Muscle layer of duodenum (tissue), 2 donors: Measurements from ENCODE around the gene PNPLA2.

Source experiments
- H3K27ac ChIP-seq: one replicate; pipeline ENCODE4 v1.7.0; 2013; ENCODE audit warnings: mild to moderate bottlenecking, low read length
- H3K27me3 ChIP-seq: one replicate; pipeline ENCODE4 v1.7.0; 2013; ENCODE audit warnings: low read depth, mild to moderate bottlenecking, control low read depth, low read length
- H3K36me3 ChIP-seq, 2 donors: one replicate each; pipeline ENCODE4 v1.7.0; 2013; ENCODE audit warnings: low read length in 2 of 2, control low read depth in 1 of 2, mild to moderate bottlenecking in 1 of 2; ENCODE audit not compliant: insufficient read depth in 2 of 2, control insufficient read depth in 1 of 2
- H3K4me1 ChIP-seq, 2 donors: one replicate each; pipeline ENCODE4 v1.7.0; 2013; ENCODE audit warnings: low read length in 2 of 2, mild to moderate bottlenecking in 2 of 2, control low read depth in 1 of 2, moderate library complexity in 1 of 2; ENCODE audit not compliant: insufficient read depth in 2 of 2, control insufficient read depth in 1 of 2
- H3K4me3 ChIP-seq, 2 donors: one replicate each; pipeline ENCODE4 v1.7.0; 2013; ENCODE audit warnings: low read length in 2 of 2, low read depth in 1 of 2, mild to moderate bottlenecking in 1 of 2
- H3K9me3 ChIP-seq, 2 donors: one replicate each; pipeline ENCODE4 v1.7.0; 2013; ENCODE audit warnings: low read length in 2 of 2, control low read depth in 1 of 2, mild to moderate bottlenecking in 1 of 2; ENCODE audit not compliant: control insufficient read depth in 1 of 2
- donor health status: healthy.

The PNPLA2 gene

DNA sequence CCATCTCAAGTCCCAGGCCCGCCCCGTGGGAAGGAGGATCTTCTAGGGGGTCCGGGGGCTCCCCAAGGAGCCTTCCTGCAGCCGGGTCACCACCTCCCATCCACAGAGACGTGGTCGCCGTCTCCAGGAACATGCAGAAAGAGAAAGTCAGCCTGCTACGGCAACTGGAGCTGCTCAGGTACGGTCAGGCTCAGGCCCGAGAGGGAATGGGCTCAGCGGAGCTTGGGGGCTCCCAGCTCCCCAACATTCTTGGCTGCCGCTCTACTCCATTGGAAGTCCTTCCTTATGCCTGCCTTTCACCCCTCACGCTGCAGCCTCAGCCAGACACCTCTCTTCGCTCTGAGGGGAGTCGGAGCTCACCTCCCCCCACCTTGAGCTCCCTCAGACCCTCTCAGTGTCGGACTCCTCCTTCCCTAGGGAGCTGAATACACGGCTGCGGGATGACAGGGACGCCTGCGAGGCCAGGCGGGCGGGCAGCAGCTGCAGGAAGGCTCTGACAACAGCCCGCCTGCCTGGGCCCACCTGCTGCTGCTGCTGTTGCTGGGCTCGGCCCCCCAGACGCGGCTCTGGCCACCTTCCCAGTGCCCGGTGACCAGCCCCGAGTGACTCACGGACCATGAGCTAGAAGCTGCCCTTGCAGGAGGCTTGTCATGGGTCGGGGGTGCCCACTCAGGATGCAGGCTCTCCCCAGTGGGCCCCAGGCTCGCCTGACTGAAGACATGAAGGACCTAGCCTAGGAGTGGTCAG lies 12.6 kb downstream of the PNPLA2 start:
- Histone ChIP-seq H3K27ac (no peak overlapping the region), H3K4me1 (peaks cover 0 to 75% of the 10 kb centered on the region in 2 donors), H3K4me3 (peak overlapping the region in 1 of 2 donors; percentile 58), H3K27me3 (no peaks in the 10 kb centered on the region), H3K36me3 (peaks cover 0 to 2% of the 10 kb centered on the region in 2 donors), H3K9me3 (no peaks in the 10 kb centered on the region)

DNA sequence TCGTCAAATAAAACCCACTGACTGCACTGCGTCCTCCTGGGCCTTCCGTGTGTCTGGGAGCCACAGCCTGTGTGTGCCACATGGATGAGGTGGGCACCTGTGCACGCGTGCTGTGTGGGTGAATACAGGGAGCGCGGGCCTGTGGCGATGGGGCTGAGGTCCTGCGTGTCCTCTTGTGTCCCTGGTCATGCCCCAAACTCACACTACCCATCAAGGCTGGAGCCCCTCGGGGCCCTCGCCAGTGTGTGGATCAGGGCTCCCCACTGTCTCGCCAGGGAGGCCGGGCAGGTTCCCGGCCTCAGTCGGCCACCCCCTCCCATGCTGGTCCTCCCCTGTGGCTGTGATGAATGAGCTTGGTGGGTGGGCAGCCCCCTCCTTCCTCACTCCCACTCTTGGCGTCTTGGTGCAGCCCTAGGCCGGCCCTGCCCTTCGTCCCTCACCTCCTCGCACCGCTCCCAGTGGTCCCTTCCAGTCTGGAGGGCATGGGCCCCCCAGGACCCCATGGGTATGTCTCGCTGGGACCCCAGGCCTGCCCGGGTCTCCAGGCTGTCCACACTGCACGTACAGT lies 13.3 kb downstream of the PNPLA2 start:
- H3K27me3 ChIP-seq = no peaks in the 10 kb centered on the region
- H3K4me1 ChIP-seq = peaks cover 0 to 72% of the 10 kb centered on the region in 2 donors
- H3K36me3 ChIP-seq = peaks cover 0 to 10% of the 10 kb centered on the region in 2 donors
- H3K4me3 ChIP-seq = peak overlapping the region in 1 of 2 donors; percentile 48
- no peaks in the 10 kb centered on the region for H3K9me3 ChIP-seq
- H3K27ac ChIP-seq = no peak overlapping the region

GRCh38 chr11:832529-833113 lies 13.9 kb downstream of the PNPLA2 start, which contains the start of gene CD151:
Gene CD151 (plus strand): TSS chr11:832952. CDS start chr11:836070, 3,118 bp downstream.
- no peaks in the 10 kb centered on the region for H3K9me3 ChIP-seq
- H3K27ac ChIP-seq = peak within 1 kb of the TSS; percentile 85
- H3K4me1 ChIP-seq = peaks cover 0 to 68% of the 10 kb centered on the region in 2 donors
- peaks cover 0 to 15% of the 10 kb centered on the region in 2 donors for H3K36me3 ChIP-seq
- peak within 1 kb of the TSS; percentile 60 to 77 for H3K4me3 ChIP-seq
- H3K27me3 ChIP-seq = no peaks in the 10 kb centered on the region

- Histone ChIP-seq H3K4me3 (peak overlapping the region; percentile 60 to 77), H3K36me3 (peaks cover 4 to 20% of the 10 kb centered on the region in 2 donors), H3K27me3 (no peaks in the 10 kb centered on the region), H3K9me3 (no peaks in the 10 kb centered on the region), H3K4me1 (peaks cover 0 to 62% of the 10 kb centered on the region in 2 donors), H3K27ac (peak overlapping the region; percentile 85)
Measured at GRCh38 chr11:833114-833791, 14.5 kb downstream of the PNPLA2 start.

GRCh38 chr11:833849-834311 lies 15.2 kb downstream of the PNPLA2 start:
- Histone ChIP-seq H3K27me3 (no peaks in the 10 kb centered on the region), H3K27ac (peak overlapping the region; percentile 85), H3K36me3 (peaks cover 4 to 27% of the 10 kb centered on the region in 2 donors), H3K4me1 (peaks cover 0 to 60% of the 10 kb centered on the region in 2 donors), H3K4me3 (peak overlapping the region; percentile 60 to 77), H3K9me3 (no peaks in the 10 kb centered on the region)

DNA sequence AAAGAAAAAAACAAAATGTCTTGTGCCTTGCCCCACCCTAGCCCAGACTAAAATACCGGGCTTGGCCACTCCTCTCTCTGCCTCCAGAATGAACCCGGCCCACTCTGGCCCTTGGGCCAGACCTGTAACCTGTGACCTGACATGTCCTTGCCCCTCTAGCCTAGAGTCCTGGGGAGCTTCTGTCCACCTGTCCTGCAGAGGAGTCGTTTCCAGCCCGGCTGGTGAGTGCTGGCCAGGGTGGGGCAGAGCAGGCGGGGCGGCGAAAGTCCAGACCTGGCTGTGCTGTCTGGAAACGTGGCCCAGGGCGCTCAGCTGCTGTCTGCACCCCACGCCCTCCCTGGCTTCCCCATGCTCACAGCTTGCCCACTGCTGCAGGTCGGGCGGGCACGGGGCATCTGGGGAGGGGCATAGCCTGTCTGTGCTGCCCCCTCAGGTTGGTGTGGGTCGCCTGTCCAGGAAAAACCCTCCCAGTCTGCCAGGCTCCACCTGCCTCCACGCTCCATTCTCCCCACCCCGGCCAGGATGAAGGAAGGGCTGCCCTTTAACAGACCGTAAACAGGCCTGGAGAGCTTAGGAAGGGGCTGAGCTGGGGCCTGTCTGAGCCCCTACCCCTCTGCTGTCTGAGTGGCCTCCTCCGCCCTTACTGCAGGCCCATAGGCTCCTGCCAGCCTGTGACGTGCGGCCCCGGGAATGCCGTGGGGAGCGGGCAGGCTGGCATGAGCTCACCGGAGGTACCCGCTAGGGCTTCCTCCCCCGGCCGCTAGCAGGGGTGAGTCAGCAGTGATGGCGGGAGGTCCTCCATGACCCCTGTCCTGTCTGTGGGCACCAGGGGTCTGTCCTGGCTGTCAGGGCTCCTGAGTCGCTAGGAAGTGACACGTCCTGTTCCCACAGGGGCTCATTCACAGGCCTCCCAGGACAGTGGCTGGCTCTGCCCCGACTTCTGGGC lies 15.9 kb downstream of the PNPLA2 start:
- H3K4me1 ChIP-seq = peaks cover 0 to 57% of the 10 kb centered on the region in 2 donors

DNA sequence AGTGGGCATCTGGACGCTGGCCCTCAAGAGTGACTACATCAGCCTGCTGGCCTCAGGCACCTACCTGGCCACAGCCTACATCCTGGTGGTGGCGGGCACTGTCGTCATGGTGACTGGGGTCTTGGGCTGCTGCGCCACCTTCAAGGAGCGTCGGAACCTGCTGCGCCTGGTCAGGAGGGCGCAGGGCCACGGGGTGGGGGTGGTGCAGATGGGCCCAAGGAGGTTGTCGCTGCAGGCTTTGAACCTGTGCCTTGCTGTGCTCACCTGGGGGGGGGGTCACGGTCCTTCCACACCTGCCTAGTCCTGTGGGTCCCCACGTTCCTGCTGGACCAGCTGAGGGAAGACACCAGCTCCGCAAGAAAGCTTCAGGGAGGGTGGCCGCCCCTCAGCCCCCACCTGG lies 17.6 kb downstream of the PNPLA2 start:
- no peak overlapping the region for H3K4me3 ChIP-seq
- H3K27ac ChIP-seq = no peak overlapping the region
- H3K36me3 ChIP-seq = peaks cover 10 to 46% of the 10 kb centered on the region in 2 donors
- H3K9me3 ChIP-seq = no peaks in the 10 kb centered on the region
- peaks cover 7 to 55% of the 10 kb centered on the region in 2 donors for H3K4me1 ChIP-seq
- H3K27me3 ChIP-seq = no peaks in the 10 kb centered on the region

More for the DNA sequence above, 15.9 kb downstream of the PNPLA2 start:
- Histone ChIP-seq H3K9me3 (no peaks in the 10 kb centered on the region), H3K4me3 (peak overlapping the region; percentile 26 to 77), H3K27me3 (no peaks in the 10 kb centered on the region), H3K36me3 (peaks cover 6 to 34% of the 10 kb centered on the region in 2 donors), H3K27ac (peak overlapping the region; percentile 85)

DNA sequence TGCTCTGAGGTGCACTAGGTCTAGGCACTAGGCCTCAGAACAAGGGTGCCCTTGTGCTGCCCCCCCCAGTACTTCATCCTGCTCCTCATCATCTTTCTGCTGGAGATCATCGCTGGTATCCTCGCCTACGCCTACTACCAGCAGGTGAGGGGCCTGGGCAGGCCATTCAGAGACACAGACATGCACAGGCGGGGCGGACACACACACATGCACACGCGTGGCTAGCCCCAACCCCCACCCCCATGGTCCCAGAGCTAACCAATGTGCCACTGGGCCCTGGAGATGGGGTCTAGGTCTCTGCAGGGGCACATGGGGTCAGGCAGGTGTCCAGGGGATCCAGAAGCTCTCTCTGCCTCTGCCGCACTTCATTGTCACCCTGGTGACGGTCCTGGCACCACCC lies 18.0 kb downstream of the PNPLA2 start:
- Histone ChIP-seq H3K27me3 (no peaks in the 10 kb centered on the region), H3K4me3 (no peak overlapping the region), H3K4me1 (peaks cover 8 to 55% of the 10 kb centered on the region in 2 donors), H3K36me3 (peaks cover 10 to 46% of the 10 kb centered on the region in 2 donors), H3K9me3 (no peaks in the 10 kb centered on the region), H3K27ac (no peak overlapping the region)

DNA sequence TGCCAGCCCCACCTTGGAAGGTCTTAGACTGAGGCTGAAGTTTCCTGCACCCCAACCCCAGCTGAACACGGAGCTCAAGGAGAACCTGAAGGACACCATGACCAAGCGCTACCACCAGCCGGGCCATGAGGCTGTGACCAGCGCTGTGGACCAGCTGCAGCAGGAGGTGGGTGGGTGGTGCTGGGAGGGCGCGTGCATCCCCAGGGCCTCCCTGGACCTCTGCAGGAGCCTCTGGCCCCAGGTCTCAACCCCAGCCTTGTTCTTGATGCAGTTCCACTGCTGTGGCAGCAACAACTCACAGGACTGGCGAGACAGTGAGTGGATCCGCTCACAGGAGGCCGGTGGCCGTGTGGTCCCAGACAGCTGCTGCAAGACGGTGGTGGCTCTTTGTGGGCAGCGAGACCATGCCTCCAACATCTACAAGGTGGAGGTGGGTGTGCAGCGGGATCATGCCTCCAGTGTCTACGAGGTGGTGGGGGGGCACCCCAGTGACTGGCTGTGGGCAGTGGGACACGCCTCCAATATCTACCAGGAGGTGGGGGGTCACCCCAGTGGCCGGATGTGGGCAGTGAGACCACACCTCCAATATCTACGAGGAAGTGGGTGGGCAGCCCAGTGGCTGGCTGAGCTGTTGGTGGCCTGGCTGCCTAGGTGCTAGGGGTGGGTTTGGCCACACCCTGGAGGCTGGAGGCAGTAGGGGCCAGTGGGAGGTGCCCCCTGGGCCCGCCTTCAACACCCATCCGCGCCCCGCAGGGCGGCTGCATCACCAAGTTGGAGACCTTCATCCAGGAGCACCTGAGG lies 18.7 kb downstream of the PNPLA2 start:
- Histone ChIP-seq H3K27me3 (no peaks in the 10 kb centered on the region), H3K9me3 (no peaks in the 10 kb centered on the region), H3K4me3 (no peak overlapping the region), H3K4me1 (peaks cover 8 to 48% of the 10 kb centered on the region in 2 donors), H3K27ac (no peak overlapping the region), H3K36me3 (peaks cover 10 to 46% of the 10 kb centered on the region in 2 donors)

GRCh38 chr11:837990-838307 lies 19.2 kb downstream of the PNPLA2 start:
- Histone ChIP-seq H3K4me1 (peaks cover 8 to 46% of the 10 kb centered on the region in 2 donors), H3K27ac (no peak overlapping the region), H3K4me3 (no peak overlapping the region), H3K27me3 (no peaks in the 10 kb centered on the region), H3K9me3 (no peaks in the 10 kb centered on the region), H3K36me3 (peaks cover 10 to 46% of the 10 kb centered on the region in 2 donors)
